NCI-H446 treated with DMSO at 0.1 percent for 48 hours (cell line): ENCODE results near the gene ALDH7A1.
A peak's percentile ranks its signal among the peaks of the same experiment; 100 is the strongest.
"Not testable (repeated sequence)": the region's sequence is repeated elsewhere in the genome, so short reads cannot be mapped to it uniquely, and the experiment has no call there.

Experiments used
- DNase-seq: peaks from one replicate; lab custom pipeline; 2025; lab: John Stamatoyannopoulos, UW

ALDH7A1 gene

DNA sequence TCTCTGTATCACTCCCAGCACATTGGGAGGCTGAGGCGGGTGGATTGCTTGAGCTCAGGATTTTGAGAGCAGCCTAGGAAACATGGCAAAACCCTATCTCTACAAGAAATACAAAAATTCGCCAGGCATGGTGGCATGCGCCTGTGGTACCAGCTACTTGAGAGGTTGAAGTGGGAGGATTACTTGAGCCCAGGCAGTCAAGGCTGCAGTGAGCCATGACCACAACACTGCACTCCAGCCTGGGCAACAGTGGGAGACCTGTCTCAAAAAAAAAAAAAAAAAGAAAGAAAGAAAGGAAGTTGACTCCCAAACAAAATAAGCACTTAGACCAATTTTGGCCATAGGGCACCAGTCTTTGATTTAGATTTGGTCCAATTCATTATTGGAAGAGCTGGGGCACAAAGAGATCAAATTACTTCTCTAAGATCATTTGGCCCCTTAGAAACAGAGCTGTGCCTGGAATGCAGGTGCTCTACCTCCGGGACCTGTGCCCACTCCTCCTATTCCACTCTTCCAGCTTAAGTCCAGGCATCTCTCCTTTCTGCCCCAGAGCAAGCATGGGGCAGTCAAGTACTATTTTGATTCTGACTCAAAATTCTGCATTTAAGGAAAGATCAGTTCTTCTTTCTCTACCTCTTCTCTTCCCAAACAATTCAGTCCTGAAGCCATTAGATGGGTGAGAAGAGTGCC is 59.0 kb downstream of the ALDH7A1 start:
- no peak for DNase-seq

DNA sequence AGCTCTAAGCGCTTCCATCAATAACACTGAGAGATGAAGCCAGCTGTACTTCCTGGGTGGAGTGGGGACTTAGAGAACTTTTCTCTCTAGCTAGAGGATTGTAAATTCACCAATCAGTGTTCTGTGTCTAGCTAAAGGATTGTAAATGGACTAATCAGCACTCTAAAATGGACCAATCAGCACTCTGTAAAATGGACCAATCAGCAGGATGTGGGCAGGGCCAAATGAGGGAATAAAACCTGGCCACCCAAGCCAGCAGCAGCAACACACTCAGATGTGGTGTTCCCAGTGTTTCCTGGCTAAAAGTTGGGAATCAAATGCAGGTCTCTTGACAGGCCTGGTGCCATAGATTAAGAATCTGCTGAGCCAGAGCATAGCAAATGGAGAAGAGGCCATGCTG is 60.5 kb downstream of the ALDH7A1 start:
- DNase-seq, result no peak

DNA sequence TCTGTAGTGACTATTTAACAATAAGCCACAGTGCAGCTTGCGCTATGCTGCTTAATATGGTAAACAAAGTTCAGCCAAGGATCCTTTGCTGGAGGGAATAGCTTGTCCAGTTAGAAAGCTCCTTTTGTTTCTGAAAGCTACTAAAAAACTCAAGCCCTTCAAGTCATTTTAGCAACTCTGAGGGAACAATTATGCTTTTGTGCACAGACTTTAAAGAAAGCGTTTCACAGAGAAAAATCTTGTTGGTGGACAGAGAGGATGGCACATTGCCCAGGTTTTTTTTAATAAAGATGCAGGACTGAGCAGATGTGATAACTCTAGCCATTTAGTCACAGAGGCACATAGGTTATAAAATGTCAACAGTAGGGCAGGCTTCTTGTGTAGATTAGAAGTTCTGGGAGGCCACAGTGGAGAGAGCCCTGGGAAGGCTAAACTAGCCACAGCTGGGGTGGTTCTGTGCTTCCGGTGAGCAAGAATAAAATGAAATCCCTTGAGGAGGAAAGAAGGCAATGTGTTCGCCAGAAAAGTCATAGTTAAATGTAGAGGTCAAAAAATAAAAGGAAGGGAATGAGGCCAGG is 63.4 kb downstream of the ALDH7A1 start:
- DNase-seq, result no peak

DNA sequence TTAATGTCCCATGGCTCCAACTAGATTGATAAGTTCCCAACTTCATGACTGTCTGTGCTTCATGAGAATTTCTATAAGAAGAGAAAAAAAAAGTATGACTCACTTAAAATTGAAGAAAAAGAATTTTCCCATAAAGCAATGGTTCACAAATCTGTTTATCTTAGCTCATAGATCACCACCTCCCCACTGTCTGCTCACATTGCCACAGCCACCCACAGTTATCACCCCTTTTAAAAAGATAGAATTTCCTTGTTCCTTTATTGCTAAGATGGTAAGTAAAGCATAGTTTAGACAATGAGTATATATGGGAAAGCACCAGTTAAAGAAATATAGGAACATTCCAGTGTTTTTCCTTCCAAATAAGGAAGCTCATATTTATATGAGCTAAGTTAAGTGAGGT is 67.1 kb downstream of the ALDH7A1 start:
- DNase-seq, result no peak

DNA sequence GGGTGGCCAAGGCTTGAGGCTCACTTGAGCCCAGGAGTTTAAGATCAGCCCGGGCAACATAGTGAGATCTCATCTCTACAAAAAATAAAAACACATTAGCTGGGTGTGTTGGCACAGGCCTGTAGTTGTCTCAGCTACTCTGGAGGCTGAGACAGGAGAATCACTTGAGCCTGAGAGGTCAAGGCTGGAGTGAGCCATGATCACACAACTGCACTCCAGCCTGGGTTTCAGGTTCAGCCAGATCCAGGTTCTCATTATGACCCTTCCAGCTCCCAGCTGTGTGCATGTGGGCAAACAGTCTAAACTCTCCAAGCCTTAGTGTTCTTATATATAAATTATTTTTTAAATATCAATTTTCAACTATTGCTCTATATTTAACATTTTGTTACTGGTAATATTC is 67.9 kb downstream of the ALDH7A1 start:
- no peak for DNase-seq

DNA sequence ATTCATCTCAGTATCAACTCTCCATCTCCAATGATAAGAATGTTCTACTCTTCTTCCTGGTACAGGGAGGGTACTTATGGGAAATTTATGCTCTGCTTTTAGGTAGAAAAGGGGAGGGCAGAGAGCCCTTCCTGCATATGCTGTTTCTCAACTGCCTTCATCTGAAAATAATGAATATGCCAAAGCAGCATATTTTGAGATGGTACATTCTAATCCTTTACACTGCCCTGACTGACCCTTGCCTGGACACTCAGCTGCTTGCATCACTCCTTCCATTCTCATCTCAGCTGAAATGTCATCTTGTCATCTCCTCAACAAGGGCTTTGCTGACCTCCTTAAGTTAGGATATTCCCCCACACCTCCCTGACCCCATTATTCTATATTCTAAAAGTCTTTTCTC is 68.5 kb downstream of the ALDH7A1 start:
- no peak for DNase-seq

DNA sequence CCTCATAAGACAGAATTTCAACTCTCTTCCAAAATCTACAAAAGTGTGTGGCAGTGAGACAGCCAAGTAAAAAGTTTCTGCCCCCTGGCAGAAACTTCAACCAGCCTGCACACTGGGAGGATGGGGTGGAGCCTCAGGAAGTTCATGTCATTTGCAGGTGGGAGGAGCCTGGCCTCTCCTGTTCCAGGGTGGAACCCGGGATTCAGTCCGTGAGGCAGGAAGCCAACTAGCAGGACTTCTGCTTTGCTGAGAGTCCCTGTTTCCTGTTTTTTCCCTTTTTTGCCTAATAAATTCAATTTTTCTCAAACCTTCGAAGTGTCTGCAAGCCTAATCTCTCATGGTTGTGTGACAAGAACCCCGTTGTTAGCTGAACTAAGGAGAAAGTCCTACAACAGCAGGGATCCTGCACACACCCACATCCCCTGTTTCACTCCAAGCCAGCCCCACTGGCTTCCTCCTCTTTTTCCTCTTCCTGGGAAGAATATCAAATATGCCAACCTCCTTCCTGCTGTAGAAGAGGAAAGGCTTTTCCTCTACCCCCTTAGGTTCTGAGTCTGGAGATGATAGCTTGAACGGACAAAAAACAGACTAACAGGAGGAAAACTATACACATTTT is 69.3 kb downstream of the ALDH7A1 start:
- no peak for DNase-seq

DNA sequence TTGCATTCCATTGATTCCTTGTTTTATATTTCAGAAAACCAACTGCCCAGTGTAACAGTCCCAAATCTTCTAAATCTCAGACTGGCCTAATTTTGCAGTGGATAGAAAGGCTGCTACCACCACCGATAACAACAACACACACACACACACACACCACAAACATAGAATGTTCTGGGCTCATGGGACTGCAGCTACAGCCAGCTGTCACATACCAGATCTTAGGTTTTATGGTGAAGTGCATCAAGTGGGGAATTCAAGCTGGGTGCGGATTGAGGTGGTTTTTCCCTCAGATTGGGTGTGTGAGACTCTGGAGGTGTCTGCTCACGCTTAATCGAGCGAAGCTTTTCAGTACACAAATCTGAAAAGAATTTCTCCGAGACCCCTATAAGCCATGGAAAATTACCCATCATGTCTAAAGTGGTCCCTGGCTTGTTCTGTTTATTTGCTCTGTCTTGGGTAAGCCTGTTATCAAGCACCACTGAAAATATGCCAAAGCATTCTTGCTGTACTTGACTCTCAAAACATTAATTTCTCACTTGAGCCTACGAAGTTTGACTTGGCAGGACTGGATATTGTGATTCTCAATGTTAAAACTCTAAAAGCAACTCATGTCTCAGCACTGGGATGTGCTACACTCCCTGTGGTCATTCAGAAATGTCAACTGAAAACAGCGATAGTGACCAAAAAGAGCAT is 71.1 kb downstream of the ALDH7A1 start:
- DNase-seq, result no peak

DNA sequence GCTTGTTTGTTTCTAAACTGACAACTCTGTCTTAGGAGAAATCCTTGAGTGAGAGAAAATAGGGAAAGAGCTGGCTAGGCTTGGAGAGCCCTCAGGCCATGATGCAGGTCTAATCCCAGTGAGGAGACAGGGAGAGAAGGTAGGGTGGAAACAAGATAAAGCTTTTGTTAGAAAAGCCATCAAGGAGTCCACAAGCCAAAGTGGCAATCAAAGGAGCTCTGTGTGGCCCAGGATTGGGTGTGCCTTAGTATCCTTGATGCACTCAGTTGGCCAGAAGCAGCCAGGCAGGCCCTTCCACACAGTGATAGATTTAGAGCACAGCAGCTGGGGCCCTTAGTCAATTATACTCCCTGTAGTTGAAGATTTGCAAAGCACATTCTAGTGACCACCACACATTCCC is 73.9 kb downstream of the ALDH7A1 start:
- DNase-seq, result no peak

DNA sequence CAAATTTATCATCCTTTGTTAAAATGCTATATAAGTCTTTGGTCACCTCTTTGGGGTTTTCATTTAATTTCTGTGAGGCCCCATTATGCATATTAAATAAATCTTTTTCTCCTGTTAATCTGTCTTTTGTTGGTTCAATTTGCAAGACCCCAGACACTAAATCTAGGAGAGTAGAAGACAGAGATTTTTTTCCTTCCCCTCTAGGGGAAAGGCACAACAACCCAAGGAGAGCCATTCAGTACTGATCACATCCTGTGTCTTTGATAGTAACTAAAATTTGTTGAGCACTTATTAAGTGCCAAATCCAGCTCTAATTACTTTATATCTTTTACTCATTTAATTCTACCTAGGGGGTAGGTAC is 74.4 kb downstream of the ALDH7A1 start:
- DNase-seq, result no peak

DNA sequence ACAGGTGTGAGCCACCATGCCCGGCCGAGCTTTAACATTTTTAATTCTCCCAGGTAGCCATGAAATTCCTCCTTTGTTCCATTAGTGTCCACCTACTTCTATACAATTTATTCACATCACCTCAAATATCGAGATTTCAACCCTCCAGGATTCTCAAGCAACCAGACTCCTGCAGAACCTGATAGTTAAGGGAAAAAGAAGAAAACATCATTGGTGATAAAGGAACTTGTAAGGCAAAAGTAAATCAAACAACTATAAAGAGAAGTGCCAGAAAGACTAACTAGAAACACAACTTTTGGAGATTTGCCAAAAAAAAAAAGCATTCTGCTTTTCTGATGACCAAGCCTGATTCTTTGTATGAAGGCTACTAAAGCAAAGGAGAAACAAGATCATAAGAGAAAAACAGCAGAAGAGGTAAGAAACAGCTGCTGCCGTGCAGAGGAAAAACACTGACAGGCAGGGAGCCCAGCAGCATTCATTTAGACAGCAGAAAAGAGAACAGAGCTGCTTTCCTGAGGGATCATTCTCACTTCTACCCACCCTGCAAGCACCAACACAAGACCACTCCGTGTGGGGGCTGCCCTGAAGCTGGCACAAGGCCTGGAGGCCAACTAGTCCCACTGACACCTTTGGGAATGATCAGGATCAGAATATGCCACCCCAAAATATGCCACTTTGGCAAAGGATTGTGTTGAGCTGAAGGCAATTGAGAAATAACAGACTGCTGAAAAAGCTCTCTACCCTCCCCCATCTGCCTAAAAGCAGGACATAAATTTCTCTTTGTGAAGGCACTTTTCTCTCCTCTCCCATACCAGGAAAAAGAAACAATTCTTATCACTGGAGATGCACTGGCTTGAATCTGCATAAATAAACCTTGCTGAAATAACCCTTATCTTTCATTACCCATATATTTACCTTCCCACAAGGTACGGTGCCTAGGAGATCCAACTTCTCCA is 75.1 kb downstream of the ALDH7A1 start:
- no peak for DNase-seq

DNA sequence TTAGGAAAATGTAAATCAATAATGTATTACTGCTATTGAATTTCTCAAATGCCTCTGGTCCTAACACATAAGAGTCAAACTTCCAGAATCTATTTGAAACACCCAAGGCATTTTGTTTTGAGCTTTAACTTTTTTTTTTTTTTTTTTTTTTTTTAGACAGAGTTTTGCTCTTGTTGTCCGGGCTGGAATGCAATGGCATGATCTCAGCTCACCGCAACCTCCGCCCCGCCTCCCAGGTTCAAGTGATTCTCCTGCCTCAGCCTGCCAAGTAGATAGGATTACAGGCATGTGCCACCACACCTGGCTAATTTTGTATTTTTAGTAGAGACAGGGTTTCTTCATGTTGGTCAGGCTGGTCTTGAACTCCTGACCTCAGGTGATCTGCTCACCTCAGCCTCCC is 75.8 kb downstream of the ALDH7A1 start:
- DNase-seq, result not testable (repeated sequence)

DNA sequence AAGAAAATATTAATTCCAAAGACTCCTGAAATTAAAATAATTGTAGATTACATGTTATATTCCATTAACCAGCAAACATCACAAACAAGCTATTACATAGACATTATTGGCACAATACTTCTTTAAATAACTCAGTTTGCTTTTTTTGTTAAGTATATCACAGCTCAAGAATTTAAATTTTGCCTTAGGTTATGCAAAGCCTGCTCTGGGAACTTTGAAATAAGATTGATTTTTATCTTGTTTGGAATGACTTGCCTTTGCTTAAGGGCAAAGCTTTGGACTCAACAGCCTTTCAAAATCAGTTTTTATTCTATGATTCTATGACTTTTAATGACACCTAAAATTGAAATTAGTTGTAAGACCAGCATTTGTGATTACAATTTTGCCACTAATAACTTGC is 78.2 kb downstream of the ALDH7A1 start:
- DNase-seq, result no peak

DNA sequence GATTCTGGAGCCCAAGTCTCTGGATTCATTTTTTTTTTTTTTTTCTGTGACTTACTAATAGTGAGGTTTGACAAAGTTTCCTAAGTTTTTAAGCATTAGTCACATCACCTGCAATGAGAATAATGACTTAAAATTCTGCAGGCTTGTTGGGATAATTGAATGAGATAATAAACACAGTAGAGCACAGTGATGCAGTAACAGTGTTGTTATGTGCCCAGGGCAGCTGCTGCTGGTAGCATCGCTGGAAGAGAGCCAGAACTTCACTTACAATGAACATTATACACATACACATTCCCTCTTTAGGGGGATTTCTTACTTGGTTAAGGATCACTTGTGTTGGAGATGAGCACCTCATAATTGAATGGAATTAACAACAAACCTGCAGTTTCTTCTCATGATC is 78.9 kb downstream of the ALDH7A1 start:
- DNase-seq, result peak; percentile 4

DNA sequence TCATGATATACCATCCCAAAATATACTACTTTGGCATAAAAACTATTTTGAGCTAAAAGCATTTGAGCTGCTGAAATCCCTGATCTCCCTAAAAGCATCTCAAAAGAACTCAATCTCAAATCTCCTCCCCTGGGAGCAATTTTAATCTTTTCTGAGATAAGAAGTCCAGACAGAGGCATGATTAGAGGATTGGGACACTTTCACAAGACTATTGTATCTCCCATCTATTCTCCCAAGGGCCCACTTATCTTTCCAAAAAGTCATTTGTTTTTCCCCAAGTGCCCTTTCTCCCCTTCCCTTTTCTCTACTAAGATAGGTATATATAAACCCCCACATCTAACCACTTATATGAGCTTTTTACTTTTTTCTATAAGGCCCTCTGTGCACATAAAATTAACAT is 79.7 kb downstream of the ALDH7A1 start:
- DNase-seq, result no peak

DNA sequence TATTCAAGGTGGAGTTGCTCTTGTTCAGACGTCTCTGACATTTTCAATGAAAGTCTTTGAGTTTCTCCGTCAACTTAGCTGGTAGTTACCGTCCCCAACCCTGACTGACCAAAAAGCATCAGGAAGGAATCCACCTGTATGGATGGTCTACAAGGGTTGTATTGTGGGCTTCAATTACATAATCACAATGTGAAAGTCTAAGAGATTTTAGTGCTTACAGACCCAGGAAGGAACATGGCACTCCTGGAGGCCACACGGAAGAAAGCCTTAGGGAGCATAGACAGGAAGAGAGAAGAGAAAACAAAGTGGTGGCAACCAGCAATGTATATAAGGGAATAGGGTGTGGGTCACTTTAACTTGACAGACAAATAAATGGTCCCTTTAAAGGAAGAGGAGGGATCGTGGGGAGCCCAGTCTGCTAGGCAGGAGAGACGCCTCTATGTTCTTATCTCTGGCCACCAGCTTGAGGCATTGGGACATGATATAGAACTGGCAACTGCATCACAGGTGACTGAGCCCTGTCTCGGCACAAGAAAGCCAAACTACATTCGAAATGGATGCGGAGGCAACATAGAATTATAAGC is 80.4 kb downstream of the ALDH7A1 start:
- no peak for DNase-seq

DNA sequence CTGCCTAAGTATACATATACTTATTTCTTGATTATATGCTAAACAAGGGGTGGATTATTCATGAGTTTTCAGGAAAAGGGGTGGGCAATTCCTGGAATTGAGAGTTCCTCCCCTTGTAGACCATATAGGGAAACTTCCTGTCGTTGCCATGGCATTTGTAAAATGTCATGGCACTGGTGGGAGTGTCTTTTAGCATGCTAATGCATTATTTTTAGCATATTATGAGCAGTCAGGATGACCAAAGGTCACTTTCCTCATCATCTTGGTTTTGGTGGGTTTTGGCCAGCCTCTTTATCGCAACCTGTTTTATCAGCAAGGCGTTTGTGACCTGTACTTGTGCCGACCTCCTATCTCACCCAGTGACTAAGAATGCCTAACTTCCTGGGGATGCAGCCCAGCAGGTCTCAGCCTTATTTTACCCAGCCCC is 80.9 kb downstream of the ALDH7A1 start:
- no peak for DNase-seq

DNA sequence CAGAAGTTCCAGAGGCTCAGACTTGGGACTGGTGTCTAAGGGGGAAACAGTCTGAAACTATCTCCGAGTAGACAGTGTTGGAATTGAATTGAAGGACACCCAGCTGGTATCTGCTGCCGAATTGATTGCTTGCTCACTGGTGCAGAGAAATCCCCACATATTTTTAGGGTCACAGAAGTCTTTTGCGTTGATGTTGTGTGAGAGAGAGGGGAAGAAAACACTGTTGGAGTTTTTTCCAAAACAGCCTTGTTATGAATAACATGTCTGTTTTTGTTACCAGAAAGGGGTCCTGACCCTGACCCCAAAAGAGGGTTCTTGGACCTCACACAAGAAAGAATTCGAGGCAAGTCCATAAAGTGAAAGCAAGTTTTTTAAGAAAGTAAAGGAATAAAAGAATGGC is 81.3 kb downstream of the ALDH7A1 start:
- DNase-seq, result no peak

DNA sequence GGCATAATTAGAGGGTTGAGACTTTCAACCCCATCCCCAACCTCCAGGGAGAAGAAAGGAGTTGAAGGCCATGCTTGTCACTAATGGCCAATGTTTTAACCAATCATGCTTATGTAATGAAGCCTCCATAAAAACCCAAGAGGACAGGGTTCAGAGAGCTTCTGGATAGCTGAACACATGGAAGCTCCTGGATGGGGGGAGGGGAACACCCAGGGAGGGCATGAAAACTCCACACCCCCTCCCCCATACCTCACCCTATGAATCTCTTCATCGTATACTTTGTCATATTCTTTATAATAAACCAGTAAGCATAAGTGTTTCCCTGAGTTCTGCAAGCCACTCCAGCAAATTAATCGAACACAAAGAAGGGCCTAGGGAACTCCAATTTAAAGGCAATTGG is 81.7 kb downstream of the ALDH7A1 start:
- no peak for DNase-seq

DNA sequence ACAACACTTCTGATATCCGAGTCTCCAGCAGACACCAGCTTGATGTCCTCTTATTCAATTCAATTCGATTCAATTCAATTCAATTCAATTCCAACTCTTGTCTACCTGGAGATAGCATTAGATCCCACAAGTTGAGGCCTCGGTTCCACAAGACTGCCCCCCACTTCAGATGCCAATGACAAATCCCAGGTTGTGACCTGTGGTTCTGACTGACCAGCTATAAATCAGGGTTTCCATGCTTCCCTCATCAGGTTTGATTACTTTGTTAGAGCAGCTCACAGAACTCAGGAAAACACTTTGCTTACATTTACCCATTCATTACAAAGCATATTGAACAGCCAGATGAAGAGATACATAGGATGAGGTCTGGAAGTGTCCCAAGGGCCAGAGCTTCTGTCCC is 82.6 kb downstream of the ALDH7A1 start:
- DNase-seq, result no peak

DNA sequence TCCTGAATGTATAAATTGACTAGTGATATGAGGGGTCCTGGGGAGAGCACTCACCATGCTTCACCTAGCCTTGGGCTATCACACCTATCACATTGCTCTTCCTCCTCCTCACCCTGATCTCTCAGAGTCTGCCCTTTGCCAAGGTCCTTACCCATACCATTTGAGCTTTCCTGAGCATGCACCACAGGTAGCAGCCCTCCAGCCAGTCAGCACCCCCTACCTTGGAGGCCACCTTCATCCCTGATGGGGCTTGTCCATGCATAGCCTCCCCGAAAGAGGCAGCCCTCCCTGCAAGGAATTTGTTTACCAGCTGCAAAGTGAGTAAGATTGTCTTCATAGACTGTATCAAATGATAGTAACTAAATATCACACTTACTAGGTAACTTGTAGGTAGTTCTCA is 83.1 kb downstream of the ALDH7A1 start:
- no peak for DNase-seq

DNA sequence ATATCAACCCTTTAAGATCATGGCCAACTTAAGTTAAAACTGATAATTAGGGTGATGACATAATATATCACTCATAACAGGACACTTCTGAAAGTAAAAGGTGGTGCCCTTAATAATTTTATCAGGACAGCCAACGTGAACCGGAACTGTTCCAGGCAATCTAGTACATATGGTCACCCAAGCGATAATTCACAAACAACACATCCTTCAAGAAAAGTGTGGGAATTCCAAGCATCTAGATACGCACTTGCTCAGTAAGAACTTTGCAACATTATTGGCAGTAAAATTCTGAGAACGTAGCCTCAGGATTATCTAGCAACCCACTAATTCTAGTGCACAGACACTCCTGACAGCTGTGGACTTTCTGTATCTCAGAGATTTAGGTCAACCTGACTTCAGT is 85.7 kb downstream of the ALDH7A1 start:
- no peak for DNase-seq
